HCT116 (cell line): ENCODE measurements around the gene KIF5C. TPM values are rescaled to one million over a fixed set of nuclear protein-coding genes. Genes with fewer than 3 reads are reported as not detected.

ENCODE experiments used
- ATAC-seq: fragments of 200-7000 bp; cut with Tn5 transposase; 2 replicates; pipeline ENCODE4 v1.9.1; 2020; ENCODE audit warnings: mild to moderate bottlenecking, moderate library complexity
- BruUV-seq: library from RNA; stranded (reverse); fragments of 400-500 nt; replicated peaks from 2 replicates; lab custom pipeline; 2021; lab: Mats Ljungman, UMichigan
- CTCF ChIA-PET: fragments of 300-600 bp; sonication (Branson Sonifier 250); formaldehyde crosslinking; loops from one replicate; lab custom pipeline; 2021; ENCODE audit warnings: antibody characterized with exemption; lab: Charles Lee
- POLR2A ChIA-PET: fragments of 300-600, 350-600 bp; sonication (Branson Sonifier 250); formaldehyde crosslinking; loops from one replicate; lab custom pipeline; 2021; ENCODE audit warnings: antibody characterized with exemption; lab: Charles Lee
- RAD21 ChIA-PET, 2 experiments: fragments of 300-600 bp; sonication (Branson Sonifier 250); formaldehyde crosslinking; loops; one replicate each; lab custom pipeline; 2023; ENCODE audit warnings: low total read pairs in 2 of 2; ENCODE audit not compliant: uncharacterized antibody in 2 of 2, unreplicated experiment in 2 of 2, low non-redundant PET in 1 of 2; lab: Charles Lee
- DNase-seq: peaks from one replicate; pipeline ENCODE4 v3.0.0-alpha.2; 2010; ENCODE audit warnings: low read depth, low spot score
- H2AFZ ChIP-seq: fragments of 200-600 bp; shearing (Covaris generic), sonication (generic); 2 replicates; pipeline ENCODE4 v1.6.1; 2017; ENCODE audit warnings: low read depth, mixed run types, mixed read lengths, antibody characterized with exemption, low read length; ENCODE audit not compliant: poor library complexity, severe bottlenecking
- H3K27ac ChIP-seq: 2 replicates; pipeline ENCODE4 v1.5.1; 2012; ENCODE audit warnings: low read depth, low read length
- H3K27me3 ChIP-seq: fragments of 200-600 bp; sonication (generic); 2 replicates; pipeline ENCODE4 v1.6.1; 2016; ENCODE audit warnings: mixed run types, low read length, mixed read lengths; ENCODE audit not compliant: insufficient read depth
- H3K36me3 ChIP-seq, 2 experiments: fragments of 200-500 bp in 1 of 2; fragments of 200-600 bp in 1 of 2; sonication (Bioruptor generic) in 1 of 2; sonication (generic) in 1 of 2; 2 replicates each; pipeline versions ENCODE4 v1.5.1 to v1.6.1; 2014 to 2016; ENCODE audit warnings: low read length in 2 of 2, inconsistent platforms in 1 of 2, mixed read lengths in 1 of 2, mixed run types in 1 of 2; ENCODE audit not compliant: insufficient read depth in 2 of 2, control insufficient read depth in 1 of 2
- H3K4me1 ChIP-seq, 2 experiments: fragments of 200-600 bp in 1 of 2; sonication (generic) in 1 of 2; 2 replicates each; pipeline versions ENCODE4 v1.5.1 to v1.6.1; 2012 to 2017; ENCODE audit warnings: low read length in 2 of 2, inconsistent platforms in 1 of 2, mild to moderate bottlenecking in 1 of 2, mixed read lengths in 1 of 2, mixed run types in 1 of 2, moderate library complexity in 1 of 2; ENCODE audit not compliant: insufficient read depth in 2 of 2, control insufficient read depth in 1 of 2
- H3K4me2 ChIP-seq: fragments of 200-600 bp; sonication (generic); 2 replicates; pipeline ENCODE4 v1.6.1; 2017; ENCODE audit warnings: mixed run types, low read length, mixed read lengths
- H3K4me3 ChIP-seq, 2 experiments: fragments of 200-600 bp in 1 of 2; sonication (generic) in 1 of 2; replicated peaks in 1 of 2; 2 replicates each; pipeline ENCODE4 v1.5.1; 2011 to 2016; ENCODE audit warnings: low read length in 2 of 2, control low read depth in 1 of 2, low read depth in 1 of 2, mild to moderate bottlenecking in 1 of 2, mixed read lengths in 1 of 2, mixed run types in 1 of 2
- H3K79me2 ChIP-seq: fragments of 200-600 bp; sonication (generic); 2 replicates; pipeline ENCODE4 v1.6.1; 2017; ENCODE audit warnings: mild to moderate bottlenecking, mixed run types, low read length, moderate library complexity, mixed read lengths; ENCODE audit not compliant: insufficient read depth
- H3K9ac ChIP-seq: fragments of 200-600 bp; sonication (generic); 2 replicates; pipeline ENCODE4 v1.6.1; 2016; ENCODE audit warnings: low read length, mixed read lengths
- H3K9me2 ChIP-seq: fragments of 200-600 bp; sonication (generic), shearing (Covaris generic); 2 replicates; pipeline ENCODE4 v1.6.1; 2017; ENCODE audit warnings: mixed run types, mild to moderate bottlenecking, moderate library complexity; ENCODE audit not compliant: insufficient read depth
- H3K9me3 ChIP-seq, 2 experiments: fragments of 200-500 bp in 1 of 2; fragments of 200-600 bp in 1 of 2; sonication (Bioruptor generic) in 1 of 2; sonication (generic) in 1 of 2; 2 replicates each; pipeline ENCODE4 v1.6.1; 2014 to 2017; ENCODE audit warnings: low read length in 2 of 2, mixed read lengths in 2 of 2, inconsistent platforms in 1 of 2, low read depth in 1 of 2, mild to moderate bottlenecking in 1 of 2, mixed run types in 1 of 2, moderate library complexity in 1 of 2; ENCODE audit not compliant: control insufficient read depth in 1 of 2, insufficient read depth in 1 of 2
- H4K20me1 ChIP-seq: fragments of 200-600 bp; sonication (generic), shearing (Covaris generic); 2 replicates; pipeline ENCODE4 v1.6.1; 2017; ENCODE audit warnings: mixed run types, mild to moderate bottlenecking, moderate library complexity; ENCODE audit not compliant: insufficient read depth
- CTCF ChIP-seq, 3 experiments: fragments of 200-600 bp in 1 of 3; sonication (generic) in 1 of 3; IDR thresholded peaks in 2 of 3; conservative IDR thresholded peaks in 1 of 3; 2 replicates each; pipeline ENCODE4 v1.5.1; 2012 to 2017; ENCODE audit warnings: low read depth in 2 of 3, low read length in 2 of 3, antibody characterized with exemption in 1 of 3, borderline replicate concordance in 1 of 3, control low read depth in 1 of 3, mild to moderate bottlenecking in 1 of 3, mixed read lengths in 1 of 3, mixed run types in 1 of 3, moderate library complexity in 1 of 3; ENCODE audit not compliant: insufficient read depth in 1 of 3
- EZH2 ChIP-seq: fragments of 200-600 bp; sonication (generic); IDR thresholded peaks from 2 replicates; pipeline ENCODE4 v1.6.1; 2017; ENCODE audit warnings: antibody characterized with exemption, mixed run types
- EZH2phosphoT487 ChIP-seq: fragments of 200-600 bp; IDR thresholded peaks from 2 replicates; pipeline ENCODE4 v1.6.1; 2018; ENCODE audit warnings: antibody characterized with exemption, borderline replicate concordance
- FOSL1 ChIP-seq: IDR thresholded peaks from 2 replicates; pipeline ENCODE4 v1.6.1; 2012; ENCODE audit warnings: low read depth
- JUND ChIP-seq: IDR thresholded peaks from 2 replicates; pipeline ENCODE4 v1.6.1; 2012
- RAD21 ChIP-seq: IDR thresholded peaks from 2 replicates; pipeline ENCODE4 v1.6.1; 2012; ENCODE audit warnings: low read depth, mild to moderate bottlenecking
- REST ChIP-seq: IDR thresholded peaks from 2 replicates; pipeline ENCODE4 v1.6.1; 2012; ENCODE audit warnings: low read depth
- TCF7L2 ChIP-seq: IDR thresholded peaks from 2 replicates; pipeline ENCODE4 v1.7.0; 2011; ENCODE audit warnings: borderline replicate concordance, inconsistent platforms; ENCODE audit not compliant: insufficient read depth, insufficient read length; ENCODE audit errors: extremely low read depth
- YY1 ChIP-seq: IDR thresholded peaks from 2 replicates; pipeline ENCODE4 v1.6.1; 2011; ENCODE audit warnings: low read length, low read depth, moderate library complexity, mild to moderate bottlenecking; ENCODE audit not compliant: insufficient replicate concordance; ENCODE audit errors: extremely low read depth
- intact Hi-C: fragments of 100-400 bp; cut with micrococcal nuclease; formaldehyde crosslinking; loops from 2 replicates; pipeline ENCODE4 v1.10.0; 2022
- total RNA-seq: library from RNA; stranded (reverse); gene quantifications from one replicate; pipeline ENCODE4 v1.2.1, GENCODE V29; 2021; ENCODE audit not compliant: unreplicated experiment
- TF ChIP-seq, protein P1 (sequence below): IDR thresholded peaks from 2 replicates; pipeline ENCODE4 v1.6.1; 2012

The KIF5C gene
- total RNA-seq, 1 experiment from 2014 or later, result 6.5 TPM

DNA sequence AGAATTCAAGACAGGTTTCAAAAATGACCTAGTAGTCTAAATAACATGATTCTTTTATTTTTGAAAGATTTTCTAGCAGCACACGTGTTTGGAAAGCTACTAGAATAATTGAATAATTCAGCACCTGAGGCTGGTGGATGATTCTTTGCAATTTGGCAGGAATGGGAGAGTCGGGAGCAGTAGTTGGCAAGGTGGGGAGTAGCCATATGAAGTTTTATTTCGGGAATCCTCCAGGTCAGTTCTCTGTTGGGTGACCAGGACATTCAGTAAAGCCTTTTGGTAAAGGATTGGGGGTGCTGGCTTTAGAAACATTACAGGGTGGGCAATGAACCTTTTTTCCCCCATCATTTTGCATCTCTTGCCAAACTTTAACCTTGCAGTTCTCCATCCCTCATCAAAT, 88.4 kb downstream of the KIF5C start:
- intact Hi-C loops, result no loop called here
- Histone ChIP-seq H3K9ac (no peak overlapping the region), H3K36me3 (no peaks in the 10 kb centered on the region), H3K4me1 (no peaks in the 10 kb centered on the region), H3K9me2 (no peaks in the 10 kb centered on the region), H3K4me3 (no peak overlapping the region), H2AFZ (no peak overlapping the region), H3K27me3 (no peaks in the 10 kb centered on the region)
- ChIA-PET RAD21 (no interaction called here), POLR2A (no interaction called here), CTCF (no interaction called here)
- DNase-seq, result no peak
- no TSS peak for BruUV-seq
- no peak for TF ChIP-seq REST
- TF ChIP-seq CTCF (IDR thresholded peaks at IDR 0.05 in 2 of 3, conservative IDR thresholded peaks at IDR 0.05 in 1 of 3; ENCODE audit: borderline replicate concordance in 1 of 3, insufficient read depth in 1 of 3, low read depth in 2 of 3, low read length in 2 of 3), result no peak
- TF ChIP-seq RAD21, result no peak
- TF ChIP-seq EZH2, result no peak
- no peak for TF ChIP-seq TCF7L2
- TF ChIP-seq FOSL1, result no peak
- TF ChIP-seq, protein P1, sequence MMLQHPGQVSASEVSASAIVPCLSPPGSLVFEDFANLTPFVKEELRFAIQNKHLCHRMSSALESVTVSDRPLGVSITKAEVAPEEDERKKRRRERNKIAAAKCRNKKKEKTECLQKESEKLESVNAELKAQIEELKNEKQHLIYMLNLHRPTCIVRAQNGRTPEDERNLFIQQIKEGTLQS, result no peak
- TF ChIP-seq EZH2phosphoT487, result no peak
- no peak for TF ChIP-seq JUND
- no peak for TF ChIP-seq YY1
- TF ChIP-seq, all 23 proteins: peak for 0
- Histone ChIP-seq H3K27ac (no peak overlapping the region), H3K9me3 (no peaks in the 10 kb centered on the region), H4K20me1 (no peaks in the 10 kb centered on the region), H3K4me2 (no peak overlapping the region), H3K79me2 (no peaks in the 10 kb centered on the region)
- no peak for ATAC-seq
